K562 (cell line): ENCODE data around the gene SYCE1. TPM values are rescaled to one million over a fixed set of nuclear protein-coding genes. Genes with fewer than 3 reads are reported as not detected.

Source experiments
- C11orf30 ChIP-seq: fragments of 450-650 bp; IDR thresholded peaks from 2 replicates; pipeline ENCODE4 v1.6.1; 2016; ENCODE audit warnings: low read depth, mild to moderate bottlenecking
- E2F6 ChIP-seq, 2 experiments: IDR thresholded peaks; 2 replicates each; pipeline ENCODE4 v1.6.1; 2011; ENCODE audit warnings: borderline replicate concordance in 1 of 2, control low read depth in 1 of 2, low read depth in 1 of 2, low read length in 1 of 2, mild to moderate bottlenecking in 1 of 2, mixed read lengths in 1 of 2, moderate library complexity in 1 of 2; ENCODE audit not compliant: insufficient read depth in 1 of 2, insufficient read length in 1 of 2, poor library complexity in 1 of 2, severe bottlenecking in 1 of 2; ENCODE audit errors: extremely low read depth in 1 of 2
- ELF2 ChIP-seq: fragments of 250-450 bp; sonication (Bioruptor Pico); IDR thresholded peaks from 2 replicates; pipeline ENCODE4 v1.5.0; 2021; ENCODE audit warnings: mild to moderate bottlenecking
- HEY1 ChIP-seq: fragments of 250-450 bp; sonication (Bioruptor Pico); IDR thresholded peaks from 2 replicates; pipeline ENCODE4 v1.5.0; 2020; ENCODE audit warnings: mild to moderate bottlenecking, moderate library complexity, borderline replicate concordance
- HOMEZ ChIP-seq: fragments of 250-450 bp; sonication (Bioruptor Pico); IDR thresholded peaks from 2 replicates; pipeline ENCODE4 v1.4.0; 2020; ENCODE audit warnings: mild to moderate bottlenecking, moderate library complexity
- MED1 ChIP-seq: sonication (generic); formaldehyde crosslinking; IDR thresholded peaks from 2 replicates; pipeline ENCODE4 v1.8.1; 2023; ENCODE audit warnings: missing genetic modification reagents, borderline replicate concordance
- MTA2 ChIP-seq: fragments of 450-650 bp; IDR thresholded peaks from 2 replicates; pipeline ENCODE4 v1.6.1; 2016; ENCODE audit warnings: low read depth
- NELFE ChIP-seq: IDR thresholded peaks from 2 replicates; pipeline ENCODE4 v1.6.1; 2011; ENCODE audit warnings: mild to moderate bottlenecking; ENCODE audit not compliant: insufficient read depth, insufficient read length
- NFATC3 ChIP-seq: fragments of 450-650 bp; IDR thresholded peaks from 2 replicates; pipeline ENCODE4 v1.6.1; 2017; ENCODE audit warnings: mild to moderate bottlenecking
- NRF1 ChIP-seq, 2 experiments: fragments of 450-650 bp; IDR thresholded peaks in 1 of 2; conservative IDR thresholded peaks in 1 of 2; 2 replicates each; pipeline ENCODE4 v1.6.1; 2014; ENCODE audit warnings: mild to moderate bottlenecking in 2 of 2
- PML ChIP-seq: IDR thresholded peaks from 2 replicates; pipeline ENCODE4 v1.6.1; 2012; ENCODE audit warnings: low read length, inconsistent platforms
- POLR2A ChIP-seq: fragments of 450-650 bp; conservative IDR thresholded peaks from 2 replicates; pipeline ENCODE4 v1.6.1; 2016
- RBM25 ChIP-seq: fragments of 200-400 bp; formaldehyde crosslinking; IDR thresholded peaks from 2 replicates; pipeline ENCODE4 v1.6.1; 2018; ENCODE audit warnings: low read length, low read depth, moderate library complexity; ENCODE audit not compliant: severe bottlenecking
- SMARCA4 ChIP-seq: fragments of 450-650 bp; IDR thresholded peaks from 2 replicates; pipeline ENCODE4 v1.6.1; 2016
- U2AF2 ChIP-seq: fragments of 200-400 bp; formaldehyde crosslinking; optimal IDR thresholded peaks from 2 replicates; pipeline ENCODE3; 2017; ENCODE audit warnings: low read depth, mild to moderate bottlenecking, low read length
- USF2 ChIP-seq: sonication (generic); formaldehyde crosslinking; IDR thresholded peaks from 2 replicates; pipeline ENCODE4 v1.5.0; 2020; ENCODE audit warnings: missing genetic modification reagents
- ZBTB33 ChIP-seq: sonication (generic); formaldehyde crosslinking; IDR thresholded peaks from 2 replicates; pipeline ENCODE4 v1.8.1; 2023; ENCODE audit warnings: mild to moderate bottlenecking, missing genetic modification reagents
- ZKSCAN8 ChIP-seq: fragments of 200-800 bp; sonication (Bioruptor generic); IDR thresholded peaks from 2 replicates; pipeline ENCODE4 v1.6.1; 2016; ENCODE audit warnings: missing genetic modification characterization, missing compliant biosample characterization
- ZNF384 ChIP-seq: IDR thresholded peaks from 2 replicates; pipeline ENCODE4 v1.6.1; 2012; ENCODE audit warnings: low read depth, low read length, improper control_type of control experiment
- ZNF445 ChIP-seq: fragments of 250-450 bp; sonication (Bioruptor Pico); IDR thresholded peaks from 2 replicates; pipeline ENCODE4 v1.4.0; 2020; ENCODE audit warnings: low read depth, mild to moderate bottlenecking, moderate library complexity
- ZNF561 ChIP-seq: fragments of 450-650 bp; formaldehyde crosslinking; conservative IDR thresholded peaks from 2 replicates; pipeline ENCODE4 v1.4.0; 2020; ENCODE audit warnings: mild to moderate bottlenecking, moderate library complexity
- ZNF778 ChIP-seq: fragments of 450-650 bp; formaldehyde crosslinking; IDR thresholded peaks from 2 replicates; pipeline ENCODE4 v1.4.0; 2020; ENCODE audit warnings: mild to moderate bottlenecking, moderate library complexity
- polyA plus RNA-seq, 8 experiments: library from polyadenylated mRNA; depleted of rRNA in 4 of 8; stranded (reverse) in 5 of 8; unstranded in 3 of 8; fragments of >200 nt; fragmentation: Nextera tagmentation in 2 of 8; fragmentation: Illumina TruSeq in 1 of 8; extraction: Ambion mirVana in 2 of 8; extraction: Trizol in 1 of 8; gene quantifications; 2 replicates each; pipeline versions ENCODE4 v1.2.1 to v1.2.3, GENCODE V29; 2011 to 2014; ENCODE audit warnings: inconsistent platforms in 1 of 8, missing spikeins in 1 of 8
- total RNA-seq, 7 experiments: library from RNA; depleted of rRNA in 6 of 7; stranded (reverse); fragments of >200 nt in 6 of 7; fragmentation: Illumina TruSeq in 2 of 7; extraction: Trizol in 2 of 7; gene quantifications; 2 replicates each; pipeline versions ENCODE4 v1.2.1 to v1.2.3, GENCODE V29; 2011 to 2021; ENCODE audit warnings: low replicate concordance in 1 of 7
- TF ChIP-seq, protein P1 (sequence below): sonication (generic); formaldehyde crosslinking; IDR thresholded peaks from 2 replicates; pipeline ENCODE4 v1.9.0; 2022; ENCODE audit warnings: mild to moderate bottlenecking, missing genetic modification reagents

Gene SYCE1
- total and polyA plus RNA-seq, 9 of the 15 experiments (the other 6 are each of a cell fraction or from before 2014, with no cell fraction given) = not detected

GRCh38 chr10:133565441-133566294 is at the start of gene SYCE1 (continued):
- TF ChIP-seq E2F6 (IDR thresholded peaks at IDR 0.05; ENCODE audit: borderline replicate concordance in 1 of 2, extremely low read depth in 1 of 2, insufficient read depth in 1 of 2, insufficient read length in 1 of 2, low read depth in 1 of 2, low read length in 1 of 2, poor library complexity in 1 of 2, severe bottlenecking in 1 of 2) (peak; percentile 31 to 64), ZKSCAN8 (CRISPR knock-in tag) (no peak), ZNF445 (no peak), SMARCA4 (no peak), HOMEZ (no peak), ZNF778 (no peak), C11orf30 (no peak), PML (no peak), ZNF384 (no peak), NELFE (no peak), ZBTB33 (peak; percentile 98), NRF1 (conservative IDR thresholded peaks at IDR 0.05 in 1 of 2, IDR thresholded peaks at IDR 0.05 in 1 of 2) (peak; percentile 40 to 55), POLR2A (no peak), USF2 (CRISPR knock-in tag) (peak; percentile 59), HEY1 (CRISPR knock-in tag) (no peak), ZNF561 (CRISPR knock-in tag) (no peak), MTA2 (no peak), ELF2 (CRISPR knock-in tag) (no peak), U2AF2 (no peak), NFATC3 (no peak), MED1 (CRISPR knock-in tag) (no peak), RBM25 (no peak)
- TF ChIP-seq, protein P1, sequence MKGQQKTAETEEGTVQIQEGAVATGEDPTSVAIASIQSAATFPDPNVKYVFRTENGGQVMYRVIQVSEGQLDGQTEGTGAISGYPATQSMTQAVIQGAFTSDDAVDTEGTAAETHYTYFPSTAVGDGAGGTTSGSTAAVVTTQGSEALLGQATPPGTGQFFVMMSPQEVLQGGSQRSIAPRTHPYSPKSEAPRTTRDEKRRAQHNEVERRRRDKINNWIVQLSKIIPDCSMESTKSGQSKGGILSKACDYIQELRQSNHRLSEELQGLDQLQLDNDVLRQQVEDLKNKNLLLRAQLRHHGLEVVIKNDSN (CRISPR knock-in tag) = peak; percentile 60
